ENCODE data around the gene SPTBN4. TPM values are rescaled to one million over a fixed set of nuclear protein-coding genes. Genes with fewer than 3 reads are reported as not detected.

The SPTBN4 gene
- polyA plus RNA-seq, 1 donor from 2014 or later: 12.7 TPM

DNA sequence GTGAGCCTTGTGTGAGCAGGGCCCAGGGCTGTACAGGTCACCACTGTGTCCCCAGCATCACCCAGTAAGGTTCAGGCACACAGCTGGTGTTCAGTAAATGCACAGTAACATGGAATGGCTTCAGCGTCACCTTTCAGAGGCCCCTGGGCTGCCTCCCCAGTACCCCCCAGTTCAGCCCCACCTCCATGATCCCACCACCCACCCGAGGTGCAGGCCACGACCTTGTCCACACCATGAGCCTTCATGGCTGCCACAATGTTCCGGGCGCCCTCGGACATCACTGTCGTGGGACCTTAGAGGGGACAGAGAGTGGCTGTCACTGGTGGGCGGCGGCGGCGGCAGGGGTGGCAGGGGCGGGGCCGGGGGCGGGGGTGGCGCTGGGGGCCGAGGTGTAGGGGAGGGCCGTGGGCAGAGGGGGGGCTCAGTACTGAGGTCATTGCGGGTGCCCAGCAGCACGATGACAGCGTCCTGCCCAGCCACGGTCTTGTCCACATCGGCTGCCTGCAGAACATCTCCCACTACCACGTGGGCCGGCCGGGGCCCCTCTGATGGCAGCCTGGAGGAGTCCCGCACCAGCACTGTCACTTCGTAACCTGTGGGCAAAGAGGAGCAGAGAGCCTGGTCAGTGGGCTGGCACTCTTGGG, 8.7 kb upstream of the SPTBN4 start:
- no peaks in the 10 kb centered on the region for H3F3A ChIP-seq (ENCODE audit: insufficient read depth, low read length, poor library complexity, severe bottlenecking)
- H3K4me3 ChIP-seq (ENCODE audit: low read length): no peak overlapping the region

DNA sequence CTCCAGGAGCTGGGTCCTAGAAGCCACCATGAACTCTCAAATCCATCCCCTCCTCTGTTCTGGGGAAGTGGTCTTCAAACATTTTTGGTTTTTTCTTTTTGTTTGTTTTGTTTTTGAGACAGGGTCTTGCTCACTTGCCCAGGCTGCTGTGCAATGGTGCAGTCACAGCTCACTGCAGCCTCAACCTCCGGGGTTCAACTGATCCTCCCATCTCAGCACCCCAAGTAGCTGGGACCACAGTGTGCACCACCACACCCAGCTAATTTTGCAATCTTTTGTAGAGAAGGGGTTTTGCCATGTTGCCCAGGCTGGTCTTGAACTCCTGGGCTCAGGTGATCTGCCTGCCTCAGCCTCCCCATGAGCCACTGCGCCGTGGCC, 8.2 kb upstream of the SPTBN4 start:
- no peaks in the 10 kb centered on the region for H4K20me1 ChIP-seq (ENCODE audit: insufficient read depth)
- no peak overlapping the region for H3K4me3 ChIP-seq (ENCODE audit: low read length)
- H3K9ac ChIP-seq (ENCODE audit: low read length): no peak overlapping the region
- H3K9me2 ChIP-seq (ENCODE audit: insufficient read depth, low read length): no peaks in the 10 kb centered on the region
- H3K27me3 ChIP-seq (ENCODE audit: insufficient read depth, low read depth, low read length): no peaks in the 10 kb centered on the region
- H3K79me2 ChIP-seq (replicated peaks; ENCODE audit: insufficient read depth, low read length): no peaks in the 10 kb centered on the region
- TF ChIP-seq POLR2AphosphoS5 (IDR thresholded peaks at IDR 0.05) (no peak), EP300 (conservative IDR thresholded peaks at IDR 0.05; ENCODE audit: poor library complexity, severe bottlenecking) (no peak), MXI1 (conservative IDR thresholded peaks at IDR 0.05; ENCODE audit: poor library complexity, severe bottlenecking) (no peak)
- no peak overlapping the region for H3K27ac ChIP-seq (ENCODE audit: low read length)
- no peaks in the 10 kb centered on the region for H3F3A ChIP-seq (ENCODE audit: insufficient read depth, low read length, poor library complexity, severe bottlenecking)
- H3K4me2 ChIP-seq (ENCODE audit: low read length): no peak overlapping the region
- no peak overlapping the region for H2AFZ ChIP-seq (ENCODE audit: low read depth, low read length)
- H3K9me3 ChIP-seq (ENCODE audit: low read length): no peaks in the 10 kb centered on the region
- no peaks in the 10 kb centered on the region for H3K36me3 ChIP-seq (ENCODE audit: insufficient read depth, low read length)

More for the DNA sequence above, 8.7 kb upstream of the SPTBN4 start:
- Histone ChIP-seq H3K27ac (ENCODE audit: low read length) (no peak overlapping the region), H3K9ac (ENCODE audit: low read length) (no peak overlapping the region), H3K9me2 (ENCODE audit: insufficient read depth, low read length) (no peaks in the 10 kb centered on the region), H4K20me1 (ENCODE audit: insufficient read depth) (no peaks in the 10 kb centered on the region), H2AFZ (ENCODE audit: low read depth, low read length) (no peak overlapping the region), H3K36me3 (ENCODE audit: insufficient read depth, low read length) (no peaks in the 10 kb centered on the region), H3K9me3 (ENCODE audit: low read length) (no peaks in the 10 kb centered on the region), H3K79me2 (replicated peaks; ENCODE audit: insufficient read depth, low read length) (no peaks in the 10 kb centered on the region), H3K27me3 (ENCODE audit: insufficient read depth, low read depth, low read length) (no peaks in the 10 kb centered on the region), H3K4me2 (ENCODE audit: low read length) (no peak overlapping the region)
- TF ChIP-seq, protein P1, sequence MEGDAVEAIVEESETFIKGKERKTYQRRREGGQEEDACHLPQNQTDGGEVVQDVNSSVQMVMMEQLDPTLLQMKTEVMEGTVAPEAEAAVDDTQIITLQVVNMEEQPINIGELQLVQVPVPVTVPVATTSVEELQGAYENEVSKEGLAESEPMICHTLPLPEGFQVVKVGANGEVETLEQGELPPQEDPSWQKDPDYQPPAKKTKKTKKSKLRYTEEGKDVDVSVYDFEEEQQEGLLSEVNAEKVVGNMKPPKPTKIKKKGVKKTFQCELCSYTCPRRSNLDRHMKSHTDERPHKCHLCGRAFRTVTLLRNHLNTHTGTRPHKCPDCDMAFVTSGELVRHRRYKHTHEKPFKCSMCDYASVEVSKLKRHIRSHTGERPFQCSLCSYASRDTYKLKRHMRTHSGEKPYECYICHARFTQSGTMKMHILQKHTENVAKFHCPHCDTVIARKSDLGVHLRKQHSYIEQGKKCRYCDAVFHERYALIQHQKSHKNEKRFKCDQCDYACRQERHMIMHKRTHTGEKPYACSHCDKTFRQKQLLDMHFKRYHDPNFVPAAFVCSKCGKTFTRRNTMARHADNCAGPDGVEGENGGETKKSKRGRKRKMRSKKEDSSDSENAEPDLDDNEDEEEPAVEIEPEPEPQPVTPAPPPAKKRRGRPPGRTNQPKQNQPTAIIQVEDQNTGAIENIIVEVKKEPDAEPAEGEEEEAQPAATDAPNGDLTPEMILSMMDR (IDR thresholded peaks at IDR 0.05; ENCODE audit: poor library complexity, severe bottlenecking): no peak
- TF ChIP-seq EP300 (conservative IDR thresholded peaks at IDR 0.05; ENCODE audit: poor library complexity, severe bottlenecking): no peak
- no peak for TF ChIP-seq RAD21 (conservative IDR thresholded peaks at IDR 0.05)
- TF ChIP-seq SMC3 (conservative IDR thresholded peaks at IDR 0.05; ENCODE audit: poor library complexity): no peak
- no peak for TF ChIP-seq POLR2AphosphoS5 (IDR thresholded peaks at IDR 0.05)
- no peak for TF ChIP-seq TAF1 (IDR thresholded peaks at IDR 0.05; ENCODE audit: low read depth)
- TF ChIP-seq, protein P2, sequence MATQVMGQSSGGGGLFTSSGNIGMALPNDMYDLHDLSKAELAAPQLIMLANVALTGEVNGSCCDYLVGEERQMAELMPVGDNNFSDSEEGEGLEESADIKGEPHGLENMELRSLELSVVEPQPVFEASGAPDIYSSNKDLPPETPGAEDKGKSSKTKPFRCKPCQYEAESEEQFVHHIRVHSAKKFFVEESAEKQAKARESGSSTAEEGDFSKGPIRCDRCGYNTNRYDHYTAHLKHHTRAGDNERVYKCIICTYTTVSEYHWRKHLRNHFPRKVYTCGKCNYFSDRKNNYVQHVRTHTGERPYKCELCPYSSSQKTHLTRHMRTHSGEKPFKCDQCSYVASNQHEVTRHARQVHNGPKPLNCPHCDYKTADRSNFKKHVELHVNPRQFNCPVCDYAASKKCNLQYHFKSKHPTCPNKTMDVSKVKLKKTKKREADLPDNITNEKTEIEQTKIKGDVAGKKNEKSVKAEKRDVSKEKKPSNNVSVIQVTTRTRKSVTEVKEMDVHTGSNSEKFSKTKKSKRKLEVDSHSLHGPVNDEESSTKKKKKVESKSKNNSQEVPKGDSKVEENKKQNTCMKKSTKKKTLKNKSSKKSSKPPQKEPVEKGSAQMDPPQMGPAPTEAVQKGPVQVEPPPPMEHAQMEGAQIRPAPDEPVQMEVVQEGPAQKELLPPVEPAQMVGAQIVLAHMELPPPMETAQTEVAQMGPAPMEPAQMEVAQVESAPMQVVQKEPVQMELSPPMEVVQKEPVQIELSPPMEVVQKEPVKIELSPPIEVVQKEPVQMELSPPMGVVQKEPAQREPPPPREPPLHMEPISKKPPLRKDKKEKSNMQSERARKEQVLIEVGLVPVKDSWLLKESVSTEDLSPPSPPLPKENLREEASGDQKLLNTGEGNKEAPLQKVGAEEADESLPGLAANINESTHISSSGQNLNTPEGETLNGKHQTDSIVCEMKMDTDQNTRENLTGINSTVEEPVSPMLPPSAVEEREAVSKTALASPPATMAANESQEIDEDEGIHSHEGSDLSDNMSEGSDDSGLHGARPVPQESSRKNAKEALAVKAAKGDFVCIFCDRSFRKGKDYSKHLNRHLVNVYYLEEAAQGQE (IDR thresholded peaks at IDR 0.05; ENCODE audit: borderline replicate concordance): no peak
- TF ChIP-seq MXI1 (conservative IDR thresholded peaks at IDR 0.05; ENCODE audit: poor library complexity, severe bottlenecking): no peak
- no peak for TF ChIP-seq EZH2 (IDR thresholded peaks at IDR 0.05; ENCODE audit: borderline replicate concordance, insufficient read depth, low read length, poor library complexity, severe bottlenecking)

Data from neural cell (in vitro differentiated cells).